ENCODE results near the gene SLC52A1. TPM values are rescaled to one million over a fixed set of nuclear protein-coding genes. Genes with fewer than 3 reads are reported as not detected.
A peak's percentile ranks its signal among the peaks of the same experiment; 100 is the strongest.

Gene SLC52A1
- total RNA-seq, 4 donors from 2014 or later: 2.2 to 25.0 (median 5.9) TPM

DNA sequence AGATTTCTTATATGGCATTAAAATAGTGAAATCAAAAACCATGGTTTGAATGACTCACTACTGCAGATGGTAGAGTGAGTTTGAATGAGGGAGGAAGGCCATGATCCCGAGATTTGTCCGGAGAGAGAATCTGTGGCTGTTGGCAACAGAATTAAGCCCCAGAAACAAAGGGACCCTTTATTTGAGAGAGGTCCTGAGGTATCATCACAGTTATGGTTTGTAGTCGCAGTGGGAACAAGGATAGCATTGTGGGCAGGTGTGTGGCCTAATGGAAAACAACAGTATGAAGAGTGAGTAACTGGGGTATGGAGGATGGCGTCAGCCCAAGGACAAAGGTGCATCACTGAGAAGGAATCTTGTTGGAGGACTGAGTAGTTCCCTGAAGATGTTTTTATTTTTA, 34.5 kb upstream of the SLC52A1 start:
- H3K4me3 ChIP-seq: no peak overlapping the region
- H3K27ac ChIP-seq: no peak overlapping the region
- no peak for DNase-seq (ENCODE audit: low spot score in 2 of 2)
- H3K27me3 ChIP-seq: no peaks in the 10 kb centered on the region
- no peaks in the 10 kb centered on the region for H3K9me3 ChIP-seq
- 72% methylated on average over 4 of the region's 4 CpGs for WGBS
- H3K4me1 ChIP-seq: no peaks in the 10 kb centered on the region
- no peaks in the 10 kb centered on the region for H3K36me3 ChIP-seq
- no peak for TF ChIP-seq POLR2A (IDR thresholded peaks at IDR 0.05)
- TF ChIP-seq EP300 (IDR thresholded peaks at IDR 0.05): no peak
- TF ChIP-seq, protein P1, sequence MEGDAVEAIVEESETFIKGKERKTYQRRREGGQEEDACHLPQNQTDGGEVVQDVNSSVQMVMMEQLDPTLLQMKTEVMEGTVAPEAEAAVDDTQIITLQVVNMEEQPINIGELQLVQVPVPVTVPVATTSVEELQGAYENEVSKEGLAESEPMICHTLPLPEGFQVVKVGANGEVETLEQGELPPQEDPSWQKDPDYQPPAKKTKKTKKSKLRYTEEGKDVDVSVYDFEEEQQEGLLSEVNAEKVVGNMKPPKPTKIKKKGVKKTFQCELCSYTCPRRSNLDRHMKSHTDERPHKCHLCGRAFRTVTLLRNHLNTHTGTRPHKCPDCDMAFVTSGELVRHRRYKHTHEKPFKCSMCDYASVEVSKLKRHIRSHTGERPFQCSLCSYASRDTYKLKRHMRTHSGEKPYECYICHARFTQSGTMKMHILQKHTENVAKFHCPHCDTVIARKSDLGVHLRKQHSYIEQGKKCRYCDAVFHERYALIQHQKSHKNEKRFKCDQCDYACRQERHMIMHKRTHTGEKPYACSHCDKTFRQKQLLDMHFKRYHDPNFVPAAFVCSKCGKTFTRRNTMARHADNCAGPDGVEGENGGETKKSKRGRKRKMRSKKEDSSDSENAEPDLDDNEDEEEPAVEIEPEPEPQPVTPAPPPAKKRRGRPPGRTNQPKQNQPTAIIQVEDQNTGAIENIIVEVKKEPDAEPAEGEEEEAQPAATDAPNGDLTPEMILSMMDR (IDR thresholded peaks at IDR 0.05): no peak
- no peak for TF ChIP-seq POLR2AphosphoS5 (IDR thresholded peaks at IDR 0.05)

DNA sequence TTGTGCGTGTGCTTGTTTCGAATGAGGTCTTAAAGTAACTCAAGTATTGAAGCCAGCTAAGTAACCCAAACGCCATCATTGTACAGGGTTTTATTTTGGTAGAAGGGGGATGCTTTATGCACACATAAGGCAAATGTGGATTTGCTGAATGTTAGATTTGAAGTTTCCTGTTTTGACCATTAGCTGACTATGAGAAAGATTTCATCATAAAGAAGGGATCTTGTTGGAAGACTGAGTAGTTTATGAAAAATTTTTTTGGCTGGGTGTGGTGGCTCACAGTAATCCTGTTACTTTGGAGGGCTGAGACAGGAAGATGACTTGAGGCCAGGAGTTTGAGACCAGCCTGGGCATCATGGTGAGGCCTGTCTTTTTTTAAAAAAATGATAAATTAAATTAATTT, 33.0 kb upstream of the SLC52A1 start:
- WGBS: 85% methylated on average over 3 of the region's 3 CpGs

DNA sequence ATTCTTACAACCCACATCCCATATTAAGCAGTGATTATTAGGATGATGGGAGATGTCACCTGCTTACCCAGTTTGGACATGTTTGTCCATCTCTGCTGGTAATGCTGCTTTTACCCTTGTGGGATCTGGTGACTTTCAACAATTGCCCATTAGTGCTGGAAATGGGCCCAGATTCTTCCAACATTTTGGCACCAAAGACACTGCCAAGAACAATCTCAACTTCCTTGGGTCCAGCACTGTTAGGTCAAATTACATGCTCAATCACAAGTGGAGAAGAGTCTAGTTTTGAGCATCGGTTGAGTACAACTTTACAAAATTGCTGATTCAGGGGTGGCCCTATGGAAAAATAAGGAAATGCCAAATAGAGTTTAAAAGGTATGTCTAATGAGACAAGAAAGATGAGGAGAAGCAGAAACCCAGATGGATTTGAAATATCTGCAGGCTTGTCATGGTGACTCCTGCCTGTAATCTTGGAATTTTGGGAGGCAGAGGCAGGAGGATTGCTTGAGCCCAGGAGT, 30.1 kb upstream of the SLC52A1 start:
- Histone ChIP-seq H3K36me3 (no peaks in the 10 kb centered on the region), H3K4me1 (no peaks in the 10 kb centered on the region), H3K27ac (no peak overlapping the region), H3K9me3 (no peaks in the 10 kb centered on the region), H3K4me3 (no peak overlapping the region), H3K27me3 (no peaks in the 10 kb centered on the region)
- TF ChIP-seq POLR2AphosphoS5 (IDR thresholded peaks at IDR 0.05) (no peak), EP300 (IDR thresholded peaks at IDR 0.05) (no peak), POLR2A (IDR thresholded peaks at IDR 0.05) (no peak)
- TF ChIP-seq, protein P1 (IDR thresholded peaks at IDR 0.05): no peak
- no peak for DNase-seq (ENCODE audit: low spot score in 2 of 2)
- 63% methylated on average over 1 of the region's 1 CpG for WGBS

More for the DNA sequence above, 33.0 kb upstream of the SLC52A1 start:
- Histone ChIP-seq H3K4me1 (no peaks in the 10 kb centered on the region), H3K36me3 (no peaks in the 10 kb centered on the region), H3K27me3 (no peaks in the 10 kb centered on the region), H3K27ac (no peak overlapping the region), H3K4me3 (no peak overlapping the region), H3K9me3 (no peaks in the 10 kb centered on the region)
- TF ChIP-seq POLR2AphosphoS5 (IDR thresholded peaks at IDR 0.05): no peak
- TF ChIP-seq EP300 (IDR thresholded peaks at IDR 0.05): no peak
- TF ChIP-seq, protein P1 (IDR thresholded peaks at IDR 0.05): no peak
- TF ChIP-seq POLR2A (IDR thresholded peaks at IDR 0.05): no peak
- DNase-seq (ENCODE audit: low spot score in 2 of 2): no peak

DNA sequence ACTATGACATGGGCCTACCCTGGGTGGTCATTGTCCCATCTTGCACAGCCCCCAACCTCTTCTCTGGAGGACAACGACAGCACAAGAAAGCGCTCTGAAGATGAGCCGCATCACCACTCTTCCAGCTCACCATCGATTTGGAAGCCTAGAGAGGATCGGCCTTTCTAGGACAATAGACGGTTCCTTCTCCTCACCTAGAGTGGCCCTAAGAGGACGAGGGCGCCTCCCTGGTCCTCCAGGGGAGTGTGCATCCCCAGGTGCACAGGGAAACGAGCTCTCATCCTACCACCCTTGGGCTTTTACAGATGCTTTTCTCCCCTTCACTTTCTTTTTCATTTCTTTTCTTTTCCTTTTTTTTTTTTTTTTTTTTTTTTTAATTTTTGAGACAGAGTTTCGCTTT, 20.3 kb upstream of the SLC52A1 start:
- H3K4me1 ChIP-seq: no peaks in the 10 kb centered on the region
- WGBS: 87% methylated on average over 9 of the region's 10 CpGs
- H3K9me3 ChIP-seq: no peaks in the 10 kb centered on the region

DNA sequence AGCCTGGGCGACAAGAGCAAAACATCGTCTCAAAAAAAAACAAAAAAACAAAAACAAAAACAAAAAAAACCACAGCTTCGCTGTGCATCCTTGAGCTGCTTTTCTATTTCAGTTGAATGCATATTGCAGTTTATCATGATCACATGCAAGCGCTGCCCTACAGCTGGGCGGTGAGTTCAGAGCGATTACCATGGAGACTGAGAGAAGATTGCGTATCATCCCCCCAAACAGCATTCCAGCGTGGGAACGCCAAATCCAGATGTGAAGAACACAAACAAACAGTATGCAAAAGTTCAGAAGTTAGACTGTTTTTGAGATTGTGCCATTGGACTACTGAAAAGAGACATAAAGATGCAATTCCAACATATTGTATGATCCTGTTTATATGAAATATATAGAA, 15.1 kb upstream of the SLC52A1 start:
- Histone ChIP-seq H3K36me3 (no peaks in the 10 kb centered on the region), H3K4me3 (no peak overlapping the region), H3K4me1 (peaks cover 10% of the 10 kb centered on the region), H3K9me3 (no peaks in the 10 kb centered on the region), H3K27ac (no peak overlapping the region), H3K27me3 (no peaks in the 10 kb centered on the region)
- 62% methylated on average over 9 of the region's 9 CpGs for WGBS
- TF ChIP-seq POLR2AphosphoS5 (IDR thresholded peaks at IDR 0.05) (no peak), POLR2A (IDR thresholded peaks at IDR 0.05) (no peak), EP300 (IDR thresholded peaks at IDR 0.05) (no peak)
- TF ChIP-seq, protein P1 (IDR thresholded peaks at IDR 0.05): no peak
- DNase-seq (ENCODE audit: low spot score in 2 of 2): no peak

More for the DNA sequence above, 20.3 kb upstream of the SLC52A1 start:
- H3K36me3 ChIP-seq: no peaks in the 10 kb centered on the region
- no peak overlapping the region for H3K27ac ChIP-seq
- H3K27me3 ChIP-seq: no peaks in the 10 kb centered on the region
- TF ChIP-seq POLR2AphosphoS5 (IDR thresholded peaks at IDR 0.05): no peak
- H3K4me3 ChIP-seq: no peak overlapping the region
- no peak for DNase-seq (ENCODE audit: low spot score in 2 of 2)

DNA sequence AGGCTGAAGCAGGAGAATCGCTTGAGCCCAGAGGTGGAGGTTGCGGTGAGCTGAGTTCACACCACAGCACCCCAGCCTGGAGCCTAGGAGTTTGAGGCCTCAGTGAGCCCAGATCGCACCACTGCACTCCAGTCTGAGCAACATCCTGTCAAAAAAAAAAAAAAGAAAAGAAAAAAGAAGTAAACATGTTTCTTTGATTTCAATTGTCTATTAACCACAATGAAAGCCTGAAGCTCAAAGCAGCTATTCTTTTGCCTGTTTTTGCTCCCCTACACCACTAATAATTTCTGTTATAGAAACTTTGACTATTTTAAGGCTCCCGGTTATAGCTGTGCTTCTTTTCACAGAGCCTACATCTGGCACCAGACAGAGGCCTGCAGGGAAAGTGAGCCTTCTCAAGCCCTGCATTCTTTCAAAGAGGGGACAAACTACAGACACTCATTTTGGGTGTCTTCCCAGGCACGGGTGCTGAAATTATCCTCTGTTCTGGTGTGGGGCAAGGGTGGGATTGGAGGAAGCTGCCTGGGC, 14.2 kb upstream of the SLC52A1 start:
- peak overlapping the region; percentile 62 for H3K27ac ChIP-seq
- H3K4me1 ChIP-seq: peaks cover 10% of the 10 kb centered on the region
- 54% methylated on average over 5 of the region's 5 CpGs for WGBS
- no peaks in the 10 kb centered on the region for H3K36me3 ChIP-seq
- no peak for TF ChIP-seq EP300 (IDR thresholded peaks at IDR 0.05)
- TF ChIP-seq, protein P1 (IDR thresholded peaks at IDR 0.05): no peak
- H3K4me3 ChIP-seq: no peak overlapping the region
- no peak for DNase-seq (ENCODE audit: low spot score in 2 of 2)
- no peaks in the 10 kb centered on the region for H3K9me3 ChIP-seq
- no peaks in the 10 kb centered on the region for H3K27me3 ChIP-seq
